ENCODE results near the gene PLCG2. TPM values are rescaled to one million over a fixed set of nuclear protein-coding genes. Genes with fewer than 3 reads are reported as not detected.
"Not testable (repeated sequence)": the region's sequence is repeated elsewhere in the genome, so short reads cannot be mapped to it uniquely, and the experiment has no call there.

The PLCG2 gene
- total RNA-seq, 2 experiments from 2014 or later, result 13.5 to 15.2 TPM

DNA sequence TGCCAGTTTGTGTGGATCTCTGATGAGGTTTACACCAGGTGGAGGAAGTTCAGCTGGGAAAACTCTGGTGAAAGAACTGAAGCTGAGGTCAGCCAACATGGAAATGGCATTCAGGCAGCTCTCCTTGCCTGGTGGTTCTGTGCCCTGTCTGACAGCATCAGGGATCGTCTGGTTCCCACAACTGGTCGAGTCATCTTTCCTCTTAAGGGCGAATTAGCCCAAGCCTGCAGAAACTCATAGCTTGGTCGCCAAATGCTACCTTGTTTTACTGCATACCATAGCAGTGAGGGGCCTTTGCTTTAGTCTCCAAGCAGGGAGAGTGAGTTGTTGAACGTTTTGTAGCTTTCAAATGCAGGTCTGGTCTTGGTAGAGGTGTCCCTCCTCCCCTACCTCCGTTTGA lies 7.2 kb downstream of the PLCG2 start:
- ATAC-seq (ENCODE audit: low read depth), result no peak
- Mint-ChIP-seq H3K4me3 (no peak overlapping the region), H3K4me1 (peaks cover 3% of the 10 kb centered on the region), H3K27ac (no peak overlapping the region), H3K9me3 (no peaks in the 10 kb centered on the region), H3K27me3 (peaks cover 42% of the 10 kb centered on the region), H3K36me3 (peaks cover 2% of the 10 kb centered on the region)
- POLR2A ChIA-PET, result no interaction called here
- DNase-seq, result no peak

DNA sequence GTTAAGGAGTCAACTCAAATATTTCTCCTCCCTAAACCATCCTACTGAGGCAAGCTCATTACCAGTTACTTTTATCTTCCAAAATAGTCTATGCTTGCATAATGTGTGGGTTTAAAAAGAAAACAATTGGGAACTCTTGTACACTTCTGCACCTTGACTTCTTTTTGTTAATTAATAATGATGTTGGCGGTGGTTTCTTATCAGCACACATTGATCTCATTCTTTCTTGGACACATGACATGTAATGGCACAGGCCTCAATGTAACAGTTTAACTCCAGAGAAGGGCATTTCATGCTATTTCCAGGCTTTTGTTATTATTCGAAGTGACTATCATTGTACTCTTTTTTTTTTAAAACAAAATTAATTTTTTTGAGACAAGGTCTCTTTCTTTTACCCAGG lies 7.8 kb downstream of the PLCG2 start:
- ATAC-seq (ENCODE audit: low read depth) (no peak), DNase-seq (no peak)
- Mint-ChIP-seq H3K4me3 (no peak overlapping the region), H3K27me3 (peaks cover 37% of the 10 kb centered on the region), H3K9me3 (no peaks in the 10 kb centered on the region), H3K4me1 (peaks cover 3% of the 10 kb centered on the region), H3K36me3 (peaks cover 2% of the 10 kb centered on the region), H3K27ac (no peak overlapping the region)
- POLR2A ChIA-PET, result no interaction called here

DNA sequence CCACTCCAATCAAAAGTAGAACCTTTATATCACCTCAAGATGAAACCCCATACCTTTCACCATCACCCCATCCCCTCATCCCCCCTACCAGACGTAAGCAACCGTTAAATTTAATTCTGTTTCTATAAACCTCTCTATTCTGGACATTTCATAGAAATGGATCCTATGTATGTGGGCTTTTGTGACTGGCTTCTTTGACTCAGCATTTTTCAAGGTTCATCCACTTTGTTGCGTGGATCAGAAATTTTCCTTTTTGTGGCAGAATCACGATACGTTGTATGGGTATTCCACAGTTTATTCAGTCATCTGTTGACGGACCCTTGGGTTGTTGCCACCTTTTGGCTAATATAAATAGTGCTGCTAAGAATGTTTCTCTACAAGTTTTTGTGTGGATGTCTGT lies 8.6 kb downstream of the PLCG2 start:
- peaks cover 3% of the 10 kb centered on the region for H3K4me1 Mint-ChIP-seq
- peaks cover 2% of the 10 kb centered on the region for H3K36me3 Mint-ChIP-seq
- DNase-seq (no peak), ATAC-seq (ENCODE audit: low read depth) (no peak)
- POLR2A ChIA-PET, result no interaction called here
- no peak overlapping the region for H3K4me3 Mint-ChIP-seq
- H3K9me3 Mint-ChIP-seq, result no peaks in the 10 kb centered on the region
- H3K27ac Mint-ChIP-seq, result no peak overlapping the region
- peaks cover 31% of the 10 kb centered on the region for H3K27me3 Mint-ChIP-seq

DNA sequence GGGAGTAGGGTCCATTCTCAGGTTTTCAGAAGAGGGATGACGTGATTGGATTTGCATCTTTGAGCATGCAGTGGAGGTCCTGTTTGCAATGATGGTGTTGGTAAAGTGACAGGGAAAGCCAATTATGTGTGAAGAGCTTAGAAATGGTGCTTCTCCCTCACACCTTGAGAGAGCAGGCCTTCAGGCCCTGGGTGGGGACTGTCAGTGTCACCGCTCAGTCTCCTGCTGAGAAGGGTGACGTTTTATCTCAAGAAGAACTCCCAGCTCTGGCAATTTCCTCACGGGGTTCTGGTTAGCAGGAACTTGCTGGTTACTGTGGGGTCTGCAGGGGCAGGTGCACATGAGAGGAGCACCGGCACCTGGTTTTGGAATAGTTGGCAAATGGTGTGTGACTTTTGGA lies 11.2 kb downstream of the PLCG2 start:
- ATAC-seq (ENCODE audit: low read depth) (no peak), DNase-seq (no peak)
- peaks cover 2% of the 10 kb centered on the region for H3K36me3 Mint-ChIP-seq
- peaks cover 23% of the 10 kb centered on the region for H3K27me3 Mint-ChIP-seq
- POLR2A ChIA-PET, result no interaction called here
- H3K4me3 Mint-ChIP-seq, result no peak overlapping the region
- H3K4me1 Mint-ChIP-seq, result peaks cover 3% of the 10 kb centered on the region
- no peaks in the 10 kb centered on the region for H3K9me3 Mint-ChIP-seq
- no peak overlapping the region for H3K27ac Mint-ChIP-seq

DNA sequence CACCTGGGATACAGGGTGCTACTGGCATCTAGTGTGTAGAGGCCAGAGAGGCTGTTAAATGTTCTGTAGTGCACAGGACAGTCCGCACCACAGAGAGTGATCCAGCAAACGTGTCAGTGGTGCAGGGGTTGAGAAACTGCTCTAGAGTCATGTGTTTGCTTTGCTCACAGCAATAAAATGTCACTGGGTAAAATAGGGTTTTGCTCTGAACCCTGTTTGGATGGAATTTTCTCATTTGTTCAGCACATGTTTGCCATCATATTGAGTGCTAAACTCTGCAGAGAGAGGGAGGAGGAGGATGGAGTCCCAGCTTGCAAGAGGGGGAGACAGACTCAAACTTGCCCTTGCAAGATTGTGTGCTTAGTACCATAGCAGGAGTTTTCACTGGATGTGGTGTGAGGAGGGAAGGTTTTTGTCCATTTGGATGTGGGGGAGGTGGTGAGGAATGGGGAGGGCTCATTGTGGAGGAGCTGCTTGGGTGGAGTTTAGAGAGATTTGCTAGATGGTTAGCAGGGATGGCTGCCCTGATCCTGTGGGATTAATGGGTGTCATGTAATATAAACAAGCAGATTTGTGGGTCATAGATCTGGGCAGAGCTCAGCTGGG lies 11.8 kb downstream of the PLCG2 start:
- ATAC-seq (ENCODE audit: low read depth), result no peak
- no peak overlapping the region for H3K4me3 Mint-ChIP-seq
- POLR2A ChIA-PET, result interaction anchor here (1.1 kb wide), 1 partner anchor 8 kb away, joined by 3 read pairs; no protein-coding TSS in a partner anchor
- H3K36me3 Mint-ChIP-seq, result peaks cover 2% of the 10 kb centered on the region
- no peaks in the 10 kb centered on the region for H3K9me3 Mint-ChIP-seq
- H3K4me1 Mint-ChIP-seq, result peaks cover 3% of the 10 kb centered on the region
- peaks cover 20% of the 10 kb centered on the region for H3K27me3 Mint-ChIP-seq
- no peak for DNase-seq
- H3K27ac Mint-ChIP-seq, result no peak overlapping the region

DNA sequence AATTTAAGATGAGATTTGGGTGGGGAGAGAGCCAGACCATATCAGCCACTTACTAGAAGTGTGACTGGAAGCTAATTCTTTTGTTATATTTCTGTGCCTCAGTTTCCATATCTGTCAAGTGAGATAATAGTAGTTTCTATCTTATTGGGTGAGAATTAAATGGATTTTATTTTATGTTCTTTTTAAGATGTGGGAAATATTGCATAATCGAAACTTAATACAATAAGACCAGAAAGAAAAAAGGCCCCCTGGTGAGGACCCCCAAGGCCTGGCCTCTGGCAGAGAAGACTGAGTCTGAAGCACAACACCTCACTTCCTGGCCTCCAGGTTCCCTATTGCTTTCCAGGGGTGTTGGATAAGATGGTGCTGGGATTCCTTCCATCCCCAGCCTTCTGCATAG lies 13.7 kb downstream of the PLCG2 start:
- no peak overlapping the region for H3K27ac Mint-ChIP-seq
- no peak for ATAC-seq (ENCODE audit: low read depth)
- DNase-seq, result no peak
- peaks cover 14% of the 10 kb centered on the region for H3K4me1 Mint-ChIP-seq
- no peaks in the 10 kb centered on the region for H3K9me3 Mint-ChIP-seq
- POLR2A ChIA-PET, result no interaction called here
- H3K4me3 Mint-ChIP-seq, result no peak overlapping the region
- H3K27me3 Mint-ChIP-seq, result peaks cover 19% of the 10 kb centered on the region
- peaks cover 2% of the 10 kb centered on the region for H3K36me3 Mint-ChIP-seq

DNA sequence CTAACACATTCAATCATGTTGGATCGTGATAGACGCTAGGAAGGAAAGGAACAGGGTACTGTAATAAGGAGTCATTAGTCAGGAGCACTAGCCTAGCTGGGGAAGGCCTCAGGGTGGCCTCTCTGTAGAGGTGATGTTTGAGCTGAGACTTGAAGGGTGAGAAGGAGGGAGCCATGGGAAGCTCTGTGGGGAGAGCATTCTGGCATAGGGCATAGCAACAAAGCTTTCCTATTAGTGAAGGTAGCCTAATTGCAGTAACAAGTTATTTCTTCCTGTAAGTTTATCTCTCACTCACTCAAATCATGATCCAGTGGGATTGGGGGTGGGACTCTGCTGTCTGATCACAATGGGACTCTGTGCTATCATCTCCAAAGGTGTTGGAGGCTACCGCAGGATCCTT lies 16.1 kb downstream of the PLCG2 start:
- Mint-ChIP-seq H3K4me3 (no peak overlapping the region), H3K4me1 (peaks cover 27% of the 10 kb centered on the region), H3K27ac (no peak overlapping the region), H3K9me3 (no peaks in the 10 kb centered on the region), H3K36me3 (peaks cover 3% of the 10 kb centered on the region), H3K27me3 (peaks cover 12% of the 10 kb centered on the region)
- POLR2A ChIA-PET, result no interaction called here
- ATAC-seq (ENCODE audit: low read depth) (no peak), DNase-seq (no peak)

DNA sequence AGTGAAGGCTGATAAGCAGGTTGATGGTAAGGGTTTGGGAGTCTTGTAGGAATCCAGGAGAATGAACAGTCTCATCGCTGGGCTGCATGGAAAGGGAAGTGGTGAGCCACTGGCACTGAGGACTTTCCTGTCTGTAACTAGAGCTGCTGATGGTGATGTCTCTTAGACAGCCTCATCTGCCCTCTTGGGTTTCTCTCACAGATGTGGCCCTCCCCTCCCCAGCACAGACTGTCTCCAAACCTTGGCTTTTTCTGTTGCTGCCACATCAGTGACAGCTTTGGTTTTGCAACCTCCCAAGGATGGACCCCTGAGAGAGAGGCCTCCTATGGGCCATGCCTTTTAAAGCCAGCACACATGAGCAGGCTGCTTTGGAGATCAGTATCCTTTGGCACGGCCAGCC lies 16.9 kb downstream of the PLCG2 start:
- no peak overlapping the region for H3K4me3 Mint-ChIP-seq
- no peak for DNase-seq
- no peak overlapping the region for H3K27ac Mint-ChIP-seq
- peaks cover 4% of the 10 kb centered on the region for H3K36me3 Mint-ChIP-seq
- peaks cover 9% of the 10 kb centered on the region for H3K27me3 Mint-ChIP-seq
- ATAC-seq (ENCODE audit: low read depth), result peak; percentile 20
- POLR2A ChIA-PET, result no interaction called here
- H3K9me3 Mint-ChIP-seq, result no peaks in the 10 kb centered on the region
- H3K4me1 Mint-ChIP-seq, result peaks cover 27% of the 10 kb centered on the region

DNA sequence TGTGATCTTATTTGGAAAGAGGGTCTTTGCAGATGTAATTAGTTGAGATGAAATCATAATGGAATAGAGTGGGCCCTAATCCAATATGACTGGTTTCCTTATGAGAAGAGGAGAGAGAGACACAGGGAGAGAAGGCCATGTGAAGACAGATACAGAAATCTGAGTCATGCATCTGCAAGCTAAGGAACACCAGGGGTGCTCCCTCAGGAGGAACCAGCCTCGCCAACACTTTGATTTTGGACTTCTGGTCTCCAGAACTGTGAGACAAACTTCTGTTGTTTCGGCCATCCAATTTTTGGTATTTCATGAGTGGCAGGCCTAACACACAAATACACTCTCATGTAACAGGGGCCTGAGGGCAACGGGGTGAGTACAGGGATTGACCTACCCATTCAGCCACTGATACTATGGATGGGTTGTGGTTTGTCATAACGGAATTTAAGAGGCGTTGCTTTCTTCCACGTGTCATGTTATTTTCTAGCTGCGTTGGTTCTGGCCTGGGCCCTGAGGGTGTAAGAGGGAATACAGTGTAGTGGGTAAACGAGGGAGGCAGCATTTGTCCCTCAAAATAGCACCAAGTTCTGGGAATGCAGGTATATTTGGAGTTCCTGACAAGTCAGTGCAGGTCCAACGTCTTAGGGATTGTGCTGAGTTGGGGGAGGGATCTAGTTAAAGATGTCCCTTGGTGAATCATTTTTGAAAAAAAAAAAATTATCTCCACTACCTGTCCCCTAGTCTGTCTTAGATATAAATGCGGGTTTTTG lies 17.7 kb downstream of the PLCG2 start:
- H3K9me3 Mint-ChIP-seq, result no peaks in the 10 kb centered on the region
- no peak overlapping the region for H3K4me3 Mint-ChIP-seq
- DNase-seq (no peak), ATAC-seq (ENCODE audit: low read depth) (no peak)
- H3K4me1 Mint-ChIP-seq, result peaks cover 27% of the 10 kb centered on the region
- peaks cover 3% of the 10 kb centered on the region for H3K36me3 Mint-ChIP-seq
- POLR2A ChIA-PET, result no interaction called here
- peaks cover 8% of the 10 kb centered on the region for H3K27me3 Mint-ChIP-seq
- no peak overlapping the region for H3K27ac Mint-ChIP-seq

DNA sequence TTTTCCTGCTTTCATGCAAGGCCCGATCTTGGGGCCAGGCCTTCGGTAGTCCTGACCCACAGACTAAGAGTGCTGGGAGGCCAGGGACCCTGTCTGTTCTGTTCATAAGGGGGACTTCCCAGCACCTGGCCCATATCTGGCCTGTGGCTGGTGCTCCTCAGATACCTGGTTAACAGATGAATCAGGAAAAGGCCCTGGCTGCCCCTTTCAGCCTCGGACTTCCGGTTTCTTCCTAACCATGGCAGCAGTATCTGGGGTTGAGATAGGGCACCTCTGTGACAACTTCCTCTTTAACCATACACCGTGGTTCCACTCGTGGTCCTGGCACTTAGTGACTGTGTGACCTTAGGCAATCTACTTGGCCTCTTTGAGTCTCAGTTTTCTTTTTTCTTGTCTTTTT lies 18.4 kb downstream of the PLCG2 start:
- Mint-ChIP-seq H3K4me1 (peaks cover 27% of the 10 kb centered on the region), H3K27me3 (peaks cover 8% of the 10 kb centered on the region), H3K9me3 (no peaks in the 10 kb centered on the region), H3K27ac (peak overlapping the region; percentile 87), H3K36me3 (peaks cover 5% of the 10 kb centered on the region), H3K4me3 (no peak overlapping the region)
- peak; percentile 35 for ATAC-seq (ENCODE audit: low read depth)
- DNase-seq, result no peak
- POLR2A ChIA-PET, result no interaction called here

DNA sequence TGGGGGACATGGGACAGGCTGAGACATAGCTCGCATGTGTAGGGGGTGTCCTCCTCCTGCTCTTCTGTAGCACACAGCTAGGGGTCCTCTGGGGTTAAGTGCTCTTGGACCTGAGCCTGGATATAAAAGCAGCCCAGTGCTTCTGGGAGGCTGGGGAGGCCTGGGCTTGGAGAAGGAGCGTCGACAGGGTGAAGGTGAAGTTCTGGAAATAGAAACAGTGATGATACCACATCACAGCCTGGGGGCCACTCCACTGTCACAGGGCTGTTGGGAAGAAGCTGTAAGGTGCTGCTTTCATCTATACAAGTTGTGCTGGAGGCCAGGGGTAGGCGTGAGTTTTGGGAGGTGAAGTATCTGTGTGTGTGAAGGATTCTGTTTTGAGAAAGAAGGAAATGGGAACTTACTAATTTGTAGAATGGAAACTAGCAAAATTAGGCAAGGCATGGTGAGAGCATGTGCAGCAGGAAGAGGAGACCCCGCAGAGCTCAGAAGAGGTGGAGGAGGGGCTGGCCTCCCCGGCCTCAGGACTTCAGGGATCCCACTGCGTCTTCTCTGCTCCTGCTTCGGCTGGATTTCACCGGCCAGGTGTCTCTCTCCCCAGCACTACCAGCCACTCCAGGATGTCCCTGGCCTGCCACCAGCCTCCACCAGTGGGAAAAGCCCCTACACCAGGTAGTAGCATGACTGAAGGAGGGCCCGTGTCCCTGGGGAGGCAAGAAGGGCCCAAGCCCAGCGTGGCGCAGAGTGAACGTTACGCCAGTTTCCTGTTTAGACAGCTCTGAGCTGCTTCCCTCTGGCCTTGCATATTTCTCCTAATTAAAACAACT lies 19.4 kb downstream of the PLCG2 start:
- DNase-seq (peak; percentile 54), ATAC-seq (ENCODE audit: low read depth) (peak; percentile 69)
- no peaks in the 10 kb centered on the region for H3K9me3 Mint-ChIP-seq
- POLR2A ChIA-PET, result interaction anchor here (0.9 kb wide), 1 partner anchor 37 kb away, joined by 3 read pairs; no protein-coding TSS in a partner anchor
- H3K27ac Mint-ChIP-seq, result peak overlapping the region; percentile 87
- peaks cover 8% of the 10 kb centered on the region for H3K27me3 Mint-ChIP-seq
- H3K4me3 Mint-ChIP-seq, result peak overlapping the region; percentile 41
- peaks cover 5% of the 10 kb centered on the region for H3K36me3 Mint-ChIP-seq
- H3K4me1 Mint-ChIP-seq, result peaks cover 27% of the 10 kb centered on the region

DNA sequence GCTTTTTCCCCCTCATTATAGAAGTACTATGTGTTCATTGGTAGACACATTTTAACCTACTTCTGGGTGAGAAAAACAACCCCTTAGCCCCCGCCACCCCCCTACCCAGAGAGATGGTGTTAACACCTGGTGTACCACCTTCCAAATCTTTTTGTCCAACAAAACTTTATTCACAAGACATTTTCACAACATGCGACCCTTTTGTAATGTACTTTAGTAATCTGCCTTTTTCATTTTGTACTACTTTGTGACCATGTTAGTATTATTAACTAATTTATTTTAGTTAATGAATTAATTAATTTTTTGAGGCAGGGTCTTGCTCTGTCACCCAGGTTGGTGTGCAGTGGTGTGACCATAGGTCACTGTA lies 20.0 kb downstream of the PLCG2 start:
- no peak for DNase-seq
- peaks cover 29% of the 10 kb centered on the region for H3K4me1 Mint-ChIP-seq
- no peaks in the 10 kb centered on the region for H3K9me3 Mint-ChIP-seq
- peaks cover 6% of the 10 kb centered on the region for H3K36me3 Mint-ChIP-seq
- H3K4me3 Mint-ChIP-seq, result peak overlapping the region; percentile 41
- no peak for ATAC-seq (ENCODE audit: low read depth)
- peak overlapping the region; percentile 87 for H3K27ac Mint-ChIP-seq
- POLR2A ChIA-PET, result interaction anchor here (0.7 to 0.9 kb wide), 2 partner anchors 19 to 36 kb away, joined by 3 to 4 read pairs; no protein-coding TSS in a partner anchor
- peaks cover 8% of the 10 kb centered on the region for H3K27me3 Mint-ChIP-seq

DNA sequence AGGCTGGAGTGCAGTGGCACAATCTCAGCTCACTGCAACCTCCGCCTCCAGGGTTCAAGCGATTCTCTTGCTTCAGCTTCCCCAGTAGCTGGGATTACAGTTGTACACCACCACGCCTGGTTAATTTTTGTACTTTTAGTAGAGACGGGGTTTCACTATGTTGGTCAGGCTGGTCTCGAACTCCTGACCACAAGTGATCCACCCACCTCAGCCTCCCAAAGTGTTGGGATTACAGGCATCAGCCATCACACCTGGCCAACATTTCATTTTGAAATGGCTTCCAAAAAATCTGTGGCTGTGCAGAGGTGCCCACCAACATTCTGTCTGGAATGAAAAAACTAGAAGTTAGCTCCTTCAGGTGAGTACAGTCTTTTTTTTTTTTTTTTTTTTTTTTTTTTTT lies 22.6 kb downstream of the PLCG2 start:
- H3K9me3 Mint-ChIP-seq; H3K27ac Mint-ChIP-seq; H3K36me3 Mint-ChIP-seq; ATAC-seq (ENCODE audit: low read depth); H3K4me3 Mint-ChIP-seq; H3K27me3 Mint-ChIP-seq; DNase-seq: not testable (repeated sequence)
- H3K4me1 Mint-ChIP-seq, result peaks cover 26% of the 10 kb centered on the region
- POLR2A ChIA-PET, result interaction anchor here (0.7 kb wide), 1 partner anchor 69 kb away, joined by 6 read pairs; no protein-coding TSS in a partner anchor

Data from activated naive CD8-positive, alpha-beta T cell treated with anti-CD3 and anti-CD28 coated beads, Interleukin-2, amount 10 ng/mL, durations not matched to agents 7 days and 5 days (primary cell).